ENCODE results near the gene STARD13.

DNA sequence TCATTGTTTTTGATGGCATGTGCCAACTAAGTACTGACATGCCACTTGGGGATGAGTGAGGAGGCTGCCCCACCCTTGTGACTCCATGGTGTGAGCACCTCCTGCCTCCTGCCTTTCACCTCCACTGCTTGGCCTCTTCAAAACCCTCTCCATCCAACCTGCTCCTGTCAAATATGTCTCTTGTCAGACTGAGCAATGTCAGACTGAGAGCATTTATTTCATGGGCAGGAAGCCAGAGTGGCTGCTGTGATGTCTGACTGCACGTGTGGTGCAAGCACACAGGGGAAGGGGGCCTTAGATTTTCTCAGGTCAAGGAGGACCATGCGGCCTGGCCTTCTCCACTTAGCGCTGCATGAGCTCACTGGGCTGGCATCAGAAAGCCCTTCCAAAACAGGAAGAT lies 68.3 kb downstream of the STARD13 start:
- TF ChIP-seq, protein P1, sequence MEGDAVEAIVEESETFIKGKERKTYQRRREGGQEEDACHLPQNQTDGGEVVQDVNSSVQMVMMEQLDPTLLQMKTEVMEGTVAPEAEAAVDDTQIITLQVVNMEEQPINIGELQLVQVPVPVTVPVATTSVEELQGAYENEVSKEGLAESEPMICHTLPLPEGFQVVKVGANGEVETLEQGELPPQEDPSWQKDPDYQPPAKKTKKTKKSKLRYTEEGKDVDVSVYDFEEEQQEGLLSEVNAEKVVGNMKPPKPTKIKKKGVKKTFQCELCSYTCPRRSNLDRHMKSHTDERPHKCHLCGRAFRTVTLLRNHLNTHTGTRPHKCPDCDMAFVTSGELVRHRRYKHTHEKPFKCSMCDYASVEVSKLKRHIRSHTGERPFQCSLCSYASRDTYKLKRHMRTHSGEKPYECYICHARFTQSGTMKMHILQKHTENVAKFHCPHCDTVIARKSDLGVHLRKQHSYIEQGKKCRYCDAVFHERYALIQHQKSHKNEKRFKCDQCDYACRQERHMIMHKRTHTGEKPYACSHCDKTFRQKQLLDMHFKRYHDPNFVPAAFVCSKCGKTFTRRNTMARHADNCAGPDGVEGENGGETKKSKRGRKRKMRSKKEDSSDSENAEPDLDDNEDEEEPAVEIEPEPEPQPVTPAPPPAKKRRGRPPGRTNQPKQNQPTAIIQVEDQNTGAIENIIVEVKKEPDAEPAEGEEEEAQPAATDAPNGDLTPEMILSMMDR (optimal IDR thresholded peaks at IDR 0.05 in 1 of 3, IDR thresholded peaks at IDR 0.05 in 1 of 3, conservative IDR thresholded peaks at IDR 0.05 in 1 of 3; ENCODE audit: extremely low read depth in 1 of 3, insufficient read depth in 2 of 3, low read length in 3 of 3) = no peak
- no peak for TF ChIP-seq EZH2 (IDR thresholded peaks at IDR 0.05; ENCODE audit: low read length)
